ENCODE results near the gene EFEMP1. TPM values are rescaled to one million over a fixed set of nuclear protein-coding genes. Genes with fewer than 3 reads are reported as not detected.

The EFEMP1 gene
- total and polyA plus RNA-seq, 4 donors = 0.65 to 11.5 (median 6.5) TPM

DNA sequence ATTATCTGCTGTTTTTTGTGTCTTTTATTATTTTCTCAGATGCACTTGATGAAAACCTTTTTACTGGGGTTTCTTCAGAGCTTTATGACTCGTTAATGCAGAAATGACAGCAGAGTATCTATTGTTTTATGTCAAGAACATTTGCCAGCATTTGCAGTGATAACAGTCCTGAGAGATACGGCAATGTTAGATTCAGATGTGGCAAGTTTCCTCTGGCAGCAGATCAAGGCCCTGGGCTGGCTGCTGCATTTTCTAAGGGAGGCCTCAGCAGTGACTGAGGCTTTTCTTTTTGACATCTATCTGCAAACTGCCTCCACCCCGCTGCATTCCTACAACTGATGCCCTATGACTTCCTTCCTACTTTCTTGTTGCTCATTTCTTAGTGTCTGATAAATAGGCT is 40.2 kb downstream of the EFEMP1 start:
- Histone ChIP-seq H3K9ac (ENCODE audit: low read depth in 1 of 2, low read length in 2 of 2) (no peak overlapping the region), H3K4me1 (ENCODE audit: control insufficient read depth in 4 of 4, insufficient read depth in 4 of 4, low read length in 3 of 4) (no peaks in the 10 kb centered on the region), H3K36me3 (ENCODE audit: control insufficient read depth in 4 of 4, insufficient read depth in 3 of 4, low read depth in 1 of 4, low read length in 3 of 4) (no peaks in the 10 kb centered on the region), H3K4me3 (ENCODE audit: low read depth in 1 of 3, low read length in 3 of 3) (no peak overlapping the region), H3K9me3 (ENCODE audit: control insufficient read depth in 4 of 4, low read length in 3 of 4) (no peaks in the 10 kb centered on the region), H3K27me3 (ENCODE audit: control insufficient read depth in 4 of 4, insufficient read depth in 4 of 4, low read length in 3 of 4) (no peaks in the 10 kb centered on the region), H3K27ac (ENCODE audit: low read depth in 1 of 2, low read length in 2 of 2) (no peak overlapping the region)
- WGBS = 56% methylated on average over 3 of the region's 3 CpGs
- DNase-seq (ENCODE audit: low spot score) = no peak
- TF ChIP-seq TAF1 (conservative IDR thresholded peaks at IDR 0.05) = no peak
- TF ChIP-seq JUND (IDR thresholded peaks at IDR 0.05) = no peak
- TF ChIP-seq GABPA (IDR thresholded peaks at IDR 0.05 in 1 of 2, conservative IDR thresholded peaks at IDR 0.05 in 1 of 2) = no peak

GRCh38 chr2:55882954-55883353 is 40.6 kb downstream of the EFEMP1 start:
- Histone ChIP-seq H3K27ac (ENCODE audit: low read depth in 1 of 2, low read length in 2 of 2) (no peak overlapping the region), H3K9me3 (ENCODE audit: control insufficient read depth in 4 of 4, low read length in 3 of 4) (no peaks in the 10 kb centered on the region), H3K9ac (ENCODE audit: low read depth in 1 of 2, low read length in 2 of 2) (no peak overlapping the region), H3K36me3 (ENCODE audit: control insufficient read depth in 4 of 4, insufficient read depth in 3 of 4, low read depth in 1 of 4, low read length in 3 of 4) (no peaks in the 10 kb centered on the region), H3K4me3 (ENCODE audit: low read depth in 1 of 3, low read length in 3 of 3) (no peak overlapping the region), H3K27me3 (ENCODE audit: control insufficient read depth in 4 of 4, insufficient read depth in 4 of 4, low read length in 3 of 4) (no peaks in the 10 kb centered on the region), H3K4me1 (ENCODE audit: control insufficient read depth in 4 of 4, insufficient read depth in 4 of 4, low read length in 3 of 4) (no peaks in the 10 kb centered on the region)
- DNase-seq (ENCODE audit: low spot score) = no peak
- WGBS = 87% methylated on average over 4 of the region's 4 CpGs
- TF ChIP-seq HNF4G (IDR thresholded peaks at IDR 0.05) (no peak), TAF1 (conservative IDR thresholded peaks at IDR 0.05) (no peak), GABPA (IDR thresholded peaks at IDR 0.05 in 1 of 2, conservative IDR thresholded peaks at IDR 0.05 in 1 of 2) (no peak), JUND (IDR thresholded peaks at IDR 0.05) (no peak), YY1 (IDR thresholded peaks at IDR 0.05) (no peak), ATF3 (IDR thresholded peaks at IDR 0.05) (no peak), REST (IDR thresholded peaks at IDR 0.05) (no peak), RAD21 (IDR thresholded peaks at IDR 0.05) (no peak), RXRA (IDR thresholded peaks at IDR 0.05) (no peak), NR2F2 (IDR thresholded peaks at IDR 0.05) (no peak)

DNA sequence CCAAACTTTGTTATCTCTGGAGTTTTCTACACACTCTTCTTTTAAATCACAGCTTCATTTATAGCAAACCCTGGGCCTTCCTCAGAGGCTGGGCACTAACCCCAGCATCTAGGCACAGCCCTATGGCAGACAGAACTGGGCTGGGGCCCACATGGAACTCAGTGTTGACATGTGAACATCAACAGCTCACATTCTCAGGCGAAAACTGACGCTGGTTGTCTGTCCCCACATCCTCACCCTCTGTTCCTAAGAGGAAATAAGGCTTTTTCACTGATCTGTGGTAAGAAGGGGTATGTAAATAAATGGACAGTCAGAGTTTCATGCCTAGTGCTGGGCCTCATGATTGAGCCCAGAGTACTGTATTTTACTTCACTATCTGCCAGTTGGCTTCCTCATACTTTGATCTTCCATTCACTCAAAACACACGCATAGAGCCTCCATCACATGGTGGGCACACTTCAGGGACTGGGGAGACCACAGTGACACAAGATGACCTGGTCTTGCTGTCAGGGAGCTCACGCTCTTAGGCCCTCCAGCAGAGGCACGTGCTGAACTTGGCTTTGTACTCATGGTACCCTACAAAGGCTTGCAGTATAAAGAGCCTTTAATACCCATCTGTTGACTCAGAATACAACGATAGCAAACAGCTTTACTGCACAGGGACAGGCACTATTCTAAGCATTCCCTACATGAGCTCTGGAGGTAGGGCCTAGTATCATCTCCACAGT is 43.0 kb downstream of the EFEMP1 start:
- TF ChIP-seq, protein P1, sequence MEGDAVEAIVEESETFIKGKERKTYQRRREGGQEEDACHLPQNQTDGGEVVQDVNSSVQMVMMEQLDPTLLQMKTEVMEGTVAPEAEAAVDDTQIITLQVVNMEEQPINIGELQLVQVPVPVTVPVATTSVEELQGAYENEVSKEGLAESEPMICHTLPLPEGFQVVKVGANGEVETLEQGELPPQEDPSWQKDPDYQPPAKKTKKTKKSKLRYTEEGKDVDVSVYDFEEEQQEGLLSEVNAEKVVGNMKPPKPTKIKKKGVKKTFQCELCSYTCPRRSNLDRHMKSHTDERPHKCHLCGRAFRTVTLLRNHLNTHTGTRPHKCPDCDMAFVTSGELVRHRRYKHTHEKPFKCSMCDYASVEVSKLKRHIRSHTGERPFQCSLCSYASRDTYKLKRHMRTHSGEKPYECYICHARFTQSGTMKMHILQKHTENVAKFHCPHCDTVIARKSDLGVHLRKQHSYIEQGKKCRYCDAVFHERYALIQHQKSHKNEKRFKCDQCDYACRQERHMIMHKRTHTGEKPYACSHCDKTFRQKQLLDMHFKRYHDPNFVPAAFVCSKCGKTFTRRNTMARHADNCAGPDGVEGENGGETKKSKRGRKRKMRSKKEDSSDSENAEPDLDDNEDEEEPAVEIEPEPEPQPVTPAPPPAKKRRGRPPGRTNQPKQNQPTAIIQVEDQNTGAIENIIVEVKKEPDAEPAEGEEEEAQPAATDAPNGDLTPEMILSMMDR (IDR thresholded peaks at IDR 0.05; ENCODE audit: low read depth, low read length, missing input control) = no peak
- TF ChIP-seq FOXA2 (IDR thresholded peaks at IDR 0.05) (no peak), YY1 (IDR thresholded peaks at IDR 0.05) (no peak), ATF3 (IDR thresholded peaks at IDR 0.05) (no peak), SP1 (IDR thresholded peaks at IDR 0.05) (no peak), RAD21 (IDR thresholded peaks at IDR 0.05) (no peak), FOXA1 (IDR thresholded peaks at IDR 0.05) (no peak), HNF4G (IDR thresholded peaks at IDR 0.05) (no peak)

More for the DNA sequence above, 43.0 kb downstream of the EFEMP1 start:
- Histone ChIP-seq H3K27me3 (ENCODE audit: control insufficient read depth in 4 of 4, insufficient read depth in 4 of 4, low read length in 3 of 4) (no peaks in the 10 kb centered on the region), H3K9ac (ENCODE audit: low read depth in 1 of 2, low read length in 2 of 2) (no peak overlapping the region), H3K4me3 (ENCODE audit: low read depth in 1 of 3, low read length in 3 of 3) (no peak overlapping the region), H3K36me3 (ENCODE audit: control insufficient read depth in 4 of 4, insufficient read depth in 3 of 4, low read depth in 1 of 4, low read length in 3 of 4) (no peaks in the 10 kb centered on the region), H3K9me3 (ENCODE audit: control insufficient read depth in 4 of 4, low read length in 3 of 4) (no peaks in the 10 kb centered on the region), H3K4me1 (ENCODE audit: control insufficient read depth in 4 of 4, insufficient read depth in 4 of 4, low read length in 3 of 4) (peaks cover 0 to 7% (median 1%) of the 10 kb centered on the region in 4 donors), H3K27ac (ENCODE audit: low read depth in 1 of 2, low read length in 2 of 2) (no peak overlapping the region)
- WGBS = 85% methylated on average over 6 of the region's 6 CpGs
- no peak for DNase-seq (ENCODE audit: low spot score)
